Sigmoid colon (tissue), 7 donors: ENCODE data around the gene PEAK1. TPM values are rescaled to one million over a fixed set of nuclear protein-coding genes. Genes with fewer than 3 reads are reported as not detected.

Experiments used
- DNase-seq: peaks from one replicate; pipeline ENCODE4 v3.0.0-alpha.2; 2019
- H3K27ac ChIP-seq, 4 donors: fragments of 200-600 bp; sonication (generic); one replicate each; pipeline ENCODE4 v1.5.1; 2016 to 2019; ENCODE audit warnings: mild to moderate bottlenecking in 1 of 4
- H3K27me3 ChIP-seq, 3 donors: fragments of 200-600 bp; sonication (generic); one replicate each; pipeline ENCODE4 v1.5.1; 2019; ENCODE audit warnings: mild to moderate bottlenecking in 1 of 3
- H3K36me3 ChIP-seq, 4 donors: fragments of 200-600 bp; sonication (generic); one replicate each; pipeline ENCODE4 v1.5.1; 2016 to 2019
- H3K4me1 ChIP-seq, 4 donors: fragments of 200-600 bp; sonication (generic); one replicate each; pipeline ENCODE4 v1.5.1; 2017 to 2019
- H3K4me3 ChIP-seq, 4 donors: fragments of 200-600 bp; sonication (generic); one replicate each; pipeline ENCODE4 v1.5.1; 2017 to 2019; ENCODE audit warnings: mild to moderate bottlenecking in 2 of 4, moderate library complexity in 1 of 4
- H3K9me3 ChIP-seq, 4 donors: fragments of 200-600 bp in 3 of 4; sonication (generic) in 3 of 4; one replicate each; pipeline versions ENCODE4 v1.5.1 to v1.6.1; 2013 to 2019
- CTCF ChIP-seq, 4 experiments: fragments of 450-650 bp in 3 of 4; fragments of 200-600 bp in 1 of 4; IDR thresholded peaks; one replicate each; pipeline ENCODE4 v1.5.1; 2016 to 2019; ENCODE audit warnings: antibody characterized with exemption in 4 of 4, mild to moderate bottlenecking in 3 of 4, moderate library complexity in 2 of 4
- EP300 ChIP-seq, 4 donors: sonication (generic); formaldehyde crosslinking; IDR thresholded peaks; one replicate each; pipeline ENCODE4 v1.6.1; 2017; ENCODE audit warnings: antibody characterized with exemption in 4 of 4
- POLR2A ChIP-seq, 2 donors: fragments of 450-650 bp; IDR thresholded peaks; one replicate each; pipeline ENCODE4 v1.6.1; 2016; ENCODE audit warnings: antibody characterized with exemption in 2 of 2, mild to moderate bottlenecking in 2 of 2, moderate library complexity in 2 of 2
- POLR2AphosphoS5 ChIP-seq, 4 donors: sonication (generic); formaldehyde crosslinking; IDR thresholded peaks; one replicate each; pipeline ENCODE4 v1.6.1; 2017; ENCODE audit warnings: antibody characterized with exemption in 4 of 4
- WGBS, 2 donors: extraction: QIAGEN DNeasy Blood & Tissue Kit; methylation state at CpG; one replicate each; pipeline ENCODE4 v1.1.7; 2013; 5-methylcytosine and 5-hydroxymethylcytosine counted together
- intact Hi-C: fragments of 100-400 bp; cut with DNase I; formaldehyde crosslinking; loops from one replicate; pipeline ENCODE4 v1.15.1; 2023
- polyA plus RNA-seq, 3 donors: library from polyadenylated mRNA; stranded (reverse); fragments of 200-250 nt; gene quantifications; one replicate each; pipeline ENCODE4 v1.2.3, GENCODE V29; 2013
- total RNA-seq, 4 donors: library from RNA; depleted of rRNA; stranded (reverse); fragments of >200 nt; gene quantifications; one replicate each; pipeline ENCODE4 v1.1.0, GENCODE V29; 2016
- donor health status: healthy with polysubstance abuse.
- donor health status: Bipolar disorder and iron deficiency.
- donor health status: healthy.

PEAK1 gene
- total and polyA plus RNA-seq, 7 donors = 3.5 to 59.8 (median 29.3) TPM

GRCh38 chr15:77145370-77145769 lies 274.5 kb downstream of the PEAK1 start:
- 12 to 74% methylated on average over 1 of the region's 1 CpG for WGBS, 2 donors
- Histone ChIP-seq H3K27ac (peak overlapping the region in 3 of 4 donors; percentile 35 to 46 (median 45)), H3K4me1 (peaks cover 0 to 11% (median 2%) of the 10 kb centered on the region in 4 donors), H3K36me3 (peaks cover 0 to 7% (median 0%) of the 10 kb centered on the region in 4 donors), H3K9me3 (no peaks in the 10 kb centered on the region), H3K27me3 (no peaks in the 10 kb centered on the region), H3K4me3 (no peak overlapping the region)
- intact Hi-C loops = no loop called here
- DNase-seq = no peak
- no peak for TF ChIP-seq POLR2AphosphoS5 (IDR thresholded peaks at IDR 0.05)
- TF ChIP-seq CTCF (IDR thresholded peaks at IDR 0.05) = no peak
- no peak for TF ChIP-seq POLR2A (IDR thresholded peaks at IDR 0.05)
- no peak for TF ChIP-seq EP300 (IDR thresholded peaks at IDR 0.05)

GRCh38 chr15:77144492-77145070 lies 275.3 kb downstream of the PEAK1 start:
- 86 to 87% methylated on average over 4 of the region's 4 CpGs for WGBS, 2 donors
- intact Hi-C loops = no loop called here

GRCh38 chr15:77144026-77144425 lies 275.9 kb downstream of the PEAK1 start:
- H3K27ac ChIP-seq = peak overlapping the region in 2 of 4 donors; percentile 45 to 46
- intact Hi-C loops = no loop called here
- no peaks in the 10 kb centered on the region for H3K27me3 ChIP-seq
- peaks cover 0 to 11% (median 2%) of the 10 kb centered on the region in 4 donors for H3K4me1 ChIP-seq
- no peak for TF ChIP-seq CTCF (IDR thresholded peaks at IDR 0.05)
- TF ChIP-seq POLR2AphosphoS5 (IDR thresholded peaks at IDR 0.05) = no peak
- no peak for TF ChIP-seq POLR2A (IDR thresholded peaks at IDR 0.05)
- peaks cover 0 to 7% (median 0%) of the 10 kb centered on the region in 4 donors for H3K36me3 ChIP-seq
- no peak for DNase-seq
- H3K9me3 ChIP-seq = peaks cover 0 to 4% (median 0%) of the 10 kb centered on the region in 4 donors
- WGBS, 2 donors = 91 to 92% methylated on average over 2 of the region's 2 CpGs
- no peak overlapping the region for H3K4me3 ChIP-seq

More at GRCh38 chr15:77144492-77145070, 275.3 kb downstream of the PEAK1 start:
- H3K4me1 ChIP-seq = peaks cover 0 to 11% (median 2%) of the 10 kb centered on the region in 4 donors
- no peak for TF ChIP-seq EP300 (IDR thresholded peaks at IDR 0.05)
- no peak for TF ChIP-seq POLR2AphosphoS5 (IDR thresholded peaks at IDR 0.05)
- TF ChIP-seq POLR2A (IDR thresholded peaks at IDR 0.05) = no peak
- TF ChIP-seq CTCF (IDR thresholded peaks at IDR 0.05) = no peak
- H3K4me3 ChIP-seq = no peak overlapping the region
- peak overlapping the region in 3 of 4 donors; percentile 35 to 46 (median 45) for H3K27ac ChIP-seq
- no peaks in the 10 kb centered on the region for H3K27me3 ChIP-seq
- H3K36me3 ChIP-seq = peaks cover 0 to 7% (median 0%) of the 10 kb centered on the region in 4 donors
- DNase-seq = no peak
- peaks cover 0 to 4% (median 0%) of the 10 kb centered on the region in 4 donors for H3K9me3 ChIP-seq

DNA sequence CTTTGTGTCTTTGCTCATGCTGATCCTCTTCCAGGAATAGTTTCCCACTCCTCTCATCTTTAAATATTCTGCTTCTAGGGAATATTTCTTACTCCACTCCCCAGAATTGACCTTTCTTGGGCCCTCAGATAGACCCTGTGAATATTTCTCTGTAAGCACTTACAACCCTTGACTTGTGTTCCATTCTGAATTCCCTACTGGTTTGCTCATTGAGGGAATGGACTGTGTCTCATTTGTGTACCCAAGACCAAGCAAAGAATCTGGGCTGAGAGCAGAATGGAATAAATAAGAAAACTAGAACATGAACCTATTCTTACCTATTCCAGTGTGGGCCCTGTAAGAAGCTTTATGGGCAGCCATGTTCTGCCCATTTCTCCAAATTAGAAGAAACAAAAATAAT lies 276.3 kb downstream of the PEAK1 start:
- TF ChIP-seq POLR2AphosphoS5 (IDR thresholded peaks at IDR 0.05) (no peak), EP300 (IDR thresholded peaks at IDR 0.05) (no peak), POLR2A (IDR thresholded peaks at IDR 0.05) (no peak), CTCF (IDR thresholded peaks at IDR 0.05) (no peak)
- Histone ChIP-seq H3K4me3 (no peak overlapping the region), H3K27me3 (no peaks in the 10 kb centered on the region), H3K36me3 (peaks cover 0 to 7% (median 0%) of the 10 kb centered on the region in 4 donors), H3K9me3 (peaks cover 0 to 4% (median 0%) of the 10 kb centered on the region in 4 donors), H3K4me1 (peaks cover 0 to 11% (median 2%) of the 10 kb centered on the region in 4 donors), H3K27ac (peak overlapping the region in 1 of 4 donors; percentile 46)
- intact Hi-C loops = no loop called here
- no peak for DNase-seq
